Measurements from ENCODE around the gene AMY1B. TPM values are rescaled to one million over a fixed set of nuclear protein-coding genes. Genes with fewer than 3 reads are reported as not detected.
"Not testable (repeated sequence)": the region's sequence is repeated elsewhere in the genome, so short reads cannot be mapped to it uniquely, and the experiment has no call there.

AMY1B gene
- total RNA-seq = not detected
- long read RNA-seq = 0 reads

- DNase-seq; ATAC-seq (ENCODE audit: poor library complexity); intact Hi-C loops (cut with DNase I): not testable (repeated sequence)
These were observed at the start of gene AMY1B for GRCh38 chr1:103696110-103696509. Gene AMY1B (minus strand): TSS chr1:103696210. CDS start chr1:103695639, 571 bp downstream.

GRCh38 chr1:103745040-103745439 is 49.0 kb upstream of the AMY1B start:
- intact Hi-C loops (cut with DNase I); DNase-seq; ATAC-seq (ENCODE audit: poor library complexity): not testable (repeated sequence)

GRCh38 chr1:103744449-103744848 is 48.4 kb upstream of the AMY1B start:
- DNase-seq; ATAC-seq (ENCODE audit: poor library complexity); intact Hi-C loops (cut with DNase I): not testable (repeated sequence)

- ATAC-seq (ENCODE audit: poor library complexity); DNase-seq; intact Hi-C loops (cut with DNase I): not testable (repeated sequence)
These were observed 42.0 kb upstream of the AMY1B start for GRCh38 chr1:103738031-103738430.

- DNase-seq; intact Hi-C loops (cut with DNase I): not testable (repeated sequence)
- peak; percentile 71 for ATAC-seq (ENCODE audit: poor library complexity)
These were observed 39.3 kb upstream of the AMY1B start for GRCh38 chr1:103735334-103735733.

GRCh38 chr1:103721473-103721872 is 25.5 kb upstream of the AMY1B start:
- DNase-seq; ATAC-seq (ENCODE audit: poor library complexity); intact Hi-C loops (cut with DNase I): not testable (repeated sequence)

GRCh38 chr1:103717404-103717803 is 21.4 kb upstream of the AMY1B start:
- DNase-seq; intact Hi-C loops (cut with DNase I); ATAC-seq (ENCODE audit: poor library complexity): not testable (repeated sequence)

GRCh38 chr1:103710381-103710780 is 14.4 kb upstream of the AMY1B start:
- intact Hi-C loops (cut with DNase I); DNase-seq: not testable (repeated sequence)
- peak; percentile 74 for ATAC-seq (ENCODE audit: poor library complexity)

GRCh38 chr1:103707670-103708069 is 11.7 kb upstream of the AMY1B start:
- DNase-seq; intact Hi-C loops (cut with DNase I); ATAC-seq (ENCODE audit: poor library complexity): not testable (repeated sequence)

GRCh38 chr1:103701256-103701655 is 5.2 kb upstream of the AMY1B start:
- intact Hi-C loops (cut with DNase I); DNase-seq; ATAC-seq (ENCODE audit: poor library complexity): not testable (repeated sequence)

GRCh38 chr1:103700669-103701068 is 4.7 kb upstream of the AMY1B start:
- ATAC-seq (ENCODE audit: poor library complexity); DNase-seq; intact Hi-C loops (cut with DNase I): not testable (repeated sequence)

- ATAC-seq (ENCODE audit: poor library complexity); DNase-seq; intact Hi-C loops (cut with DNase I): not testable (repeated sequence)
These were observed 1.4 kb upstream of the AMY1B start for GRCh38 chr1:103697430-103697829.

GRCh38 chr1:103676335-103676734 is 19.7 kb downstream of the AMY1B start:
- ATAC-seq (ENCODE audit: poor library complexity); intact Hi-C loops (cut with DNase I); DNase-seq: not testable (repeated sequence)

GRCh38 chr1:103655460-103655859 is 40.5 kb downstream of the AMY1B start, which contains the start of gene AMY1A:
Gene AMY1A (plus strand): TSS chr1:103655760. CDS start chr1:103656331, 571 bp downstream.
- DNase-seq; intact Hi-C loops (cut with DNase I); ATAC-seq (ENCODE audit: poor library complexity): not testable (repeated sequence)

- DNase-seq; intact Hi-C loops (cut with DNase I); ATAC-seq (ENCODE audit: poor library complexity): not testable (repeated sequence)
These were observed 41.9 kb downstream of the AMY1B start for GRCh38 chr1:103654133-103654532.

GRCh38 chr1:103650889-103651288 is 45.1 kb downstream of the AMY1B start:
- DNase-seq; intact Hi-C loops (cut with DNase I); ATAC-seq (ENCODE audit: poor library complexity): not testable (repeated sequence)

- ATAC-seq (ENCODE audit: poor library complexity); intact Hi-C loops (cut with DNase I): not testable (repeated sequence)
These were observed 45.7 kb downstream of the AMY1B start for GRCh38 chr1:103650305-103650704.

GRCh38 chr1:103643908-103644307 is 52.1 kb downstream of the AMY1B start:
- ATAC-seq (ENCODE audit: poor library complexity); DNase-seq; intact Hi-C loops (cut with DNase I): not testable (repeated sequence)

More at GRCh38 chr1:103650305-103650704, 45.7 kb downstream of the AMY1B start:
- DNase-seq = not testable (repeated sequence)

GRCh38 chr1:103641194-103641593 is 54.8 kb downstream of the AMY1B start:
- ATAC-seq (ENCODE audit: poor library complexity) = peak; percentile 51
- intact Hi-C loops (cut with DNase I); DNase-seq: not testable (repeated sequence)

All from Right ventricle myocardium superior (tissue), 1 donor.